Hair follicular keratinocyte (primary cell): ENCODE measurements around the gene OR4C6. TPM values are rescaled to one million over a fixed set of nuclear protein-coding genes. Genes with fewer than 3 reads are reported as not detected.

Experiments used
- total RNA-seq: library from RNA; depleted of rRNA; stranded (reverse); fragments of >200 nt; gene quantifications from 2 replicates; pipeline ENCODE4 v1.2.3, GENCODE V29; 2015

OR4C6 gene
- total RNA-seq = not detected in 2 replicates

DNA sequence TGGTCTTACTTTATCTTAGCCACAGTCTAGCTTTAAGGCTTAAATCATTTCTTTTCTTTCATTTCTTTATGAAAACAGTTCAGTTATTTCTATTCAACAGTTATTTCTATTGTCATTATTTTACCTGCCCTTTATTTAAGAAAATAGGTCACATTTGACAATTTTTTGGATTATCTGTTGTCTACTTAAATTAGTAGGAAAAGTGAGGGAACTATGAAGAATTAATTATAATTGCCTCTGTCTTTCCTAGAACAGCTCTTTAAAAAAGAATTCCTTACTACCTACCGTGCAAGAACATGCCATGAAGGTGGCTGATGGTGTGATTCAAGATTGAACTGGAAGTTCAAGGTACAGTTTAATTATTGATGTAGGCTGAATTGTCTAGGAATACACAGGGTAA lies at the start of gene OR4C6:
OR4C6 (plus strand) TSS at position 301 of the 400 bp plus-strand sequence. CDS start 2,966 bp downstream, outside the sequence.

DNA sequence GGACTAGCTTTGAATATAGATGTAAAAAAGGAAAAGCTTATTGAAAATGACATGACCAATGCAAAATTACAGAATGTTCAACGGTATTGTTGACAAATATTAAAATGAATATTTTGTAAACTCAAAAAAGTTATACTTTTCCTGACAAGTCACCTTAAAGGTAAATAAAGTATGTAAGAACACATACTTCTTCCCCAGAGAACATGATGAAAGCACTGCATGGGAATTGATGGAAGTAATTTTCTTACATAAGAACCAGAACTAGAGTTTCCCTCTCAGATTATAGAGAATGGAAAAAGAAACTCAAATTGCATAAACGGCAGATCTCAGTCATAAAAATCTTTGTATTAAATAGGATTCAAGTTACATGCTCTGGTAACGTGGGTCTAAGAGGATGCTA lies 27.2 kb upstream of the OR4C6 start, which contains the start of gene OR4P4:
OR4P4 (plus strand) TSS at position 301 of the 400 bp plus-strand sequence.

DNA sequence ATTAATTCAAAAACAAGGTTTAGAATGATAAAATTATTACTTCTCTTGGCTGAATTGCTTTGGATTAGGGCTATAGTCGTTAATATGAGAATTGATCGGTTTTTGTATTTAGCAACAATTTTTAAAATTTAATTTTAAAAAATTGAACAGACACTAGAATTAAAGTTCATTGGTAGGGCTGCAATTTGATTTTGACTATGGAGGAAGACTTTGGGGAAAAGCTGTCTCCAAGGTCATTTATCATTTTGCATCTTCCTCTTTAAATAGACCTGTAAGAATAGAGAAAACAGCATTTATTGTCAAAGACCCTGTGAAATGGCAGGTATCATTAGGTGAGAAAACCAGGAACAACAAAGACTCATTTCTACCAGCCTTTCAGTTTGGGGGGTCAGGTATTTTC lies 14.0 kb upstream of the OR4C6 start, which contains the start of gene OR4S2:
OR4S2 (plus strand) TSS at position 301 of the 400 bp plus-strand sequence. CDS start 2,577 bp downstream, outside the sequence.

Other genes starting within 250 kb of the OR4C6 start
- not detected in 2 replicates for gene OR4C15, start 107.7 kb upstream of the OR4C6 start, total RNA-seq
- not detected in 2 replicates for gene OR4C16, start 90.1 kb upstream of the OR4C6 start, total RNA-seq
- gene OR4C11, start 54.6 kb upstream of the OR4C6 start, total RNA-seq = not detected in 2 replicates
- not detected in 2 replicates for gene OR4P4, start 27.1 kb upstream of the OR4C6 start, total RNA-seq
- gene OR4S2, start 13.9 kb upstream of the OR4C6 start, total RNA-seq = not detected in 2 replicates
- gene OR5D13, start 111.2 kb downstream of the OR4C6 start, total RNA-seq = not detected in 2 replicates
- gene OR5D14, start 133.4 kb downstream of the OR4C6 start, total RNA-seq = not detected in 2 replicates
- gene OR5L1, start 149.2 kb downstream of the OR4C6 start, total RNA-seq = not detected in 2 replicates
- not detected in 2 replicates for gene OR5D18, start 157.4 kb downstream of the OR4C6 start, total RNA-seq
- gene OR5L2, start 165.0 kb downstream of the OR4C6 start, total RNA-seq = not detected in 2 replicates
- not detected in 2 replicates for gene OR5D16, start 176.6 kb downstream of the OR4C6 start, total RNA-seq
- not detected in 2 replicates for gene TRIM51, start 221.1 kb downstream of the OR4C6 start, total RNA-seq